Neural cell (in vitro differentiated cells): ENCODE measurements around the gene SAMD4A.

ENCODE experiments used
- CTCF ChIP-seq: fragments of 450-650 bp; IDR thresholded peaks from 2 replicates; pipeline ENCODE4 v1.5.1; 2014; ENCODE audit warnings: antibody characterized with exemption, mild to moderate bottlenecking, moderate library complexity; ENCODE audit not compliant: poor library complexity, severe bottlenecking
- EZH2 ChIP-seq: fragments of 200-600, 300-800 bp; shearing (Covaris generic), sonication (generic); IDR thresholded peaks from 2 replicates; pipeline ENCODE4 v1.6.1; 2014; ENCODE audit warnings: antibody characterized with exemption, low read length, borderline replicate concordance, mild to moderate bottlenecking; ENCODE audit not compliant: insufficient read depth, poor library complexity, severe bottlenecking
- MXI1 ChIP-seq: fragments of 450-650 bp; conservative IDR thresholded peaks from 2 replicates; pipeline ENCODE4 v1.6.1; 2014; ENCODE audit warnings: antibody characterized with exemption, mild to moderate bottlenecking; ENCODE audit not compliant: poor library complexity, severe bottlenecking
- SMC3 ChIP-seq: fragments of 450-650 bp; conservative IDR thresholded peaks from 2 replicates; pipeline ENCODE4 v1.6.1; 2014; ENCODE audit warnings: antibody characterized with exemption, mild to moderate bottlenecking, moderate library complexity; ENCODE audit not compliant: poor library complexity

DNA sequence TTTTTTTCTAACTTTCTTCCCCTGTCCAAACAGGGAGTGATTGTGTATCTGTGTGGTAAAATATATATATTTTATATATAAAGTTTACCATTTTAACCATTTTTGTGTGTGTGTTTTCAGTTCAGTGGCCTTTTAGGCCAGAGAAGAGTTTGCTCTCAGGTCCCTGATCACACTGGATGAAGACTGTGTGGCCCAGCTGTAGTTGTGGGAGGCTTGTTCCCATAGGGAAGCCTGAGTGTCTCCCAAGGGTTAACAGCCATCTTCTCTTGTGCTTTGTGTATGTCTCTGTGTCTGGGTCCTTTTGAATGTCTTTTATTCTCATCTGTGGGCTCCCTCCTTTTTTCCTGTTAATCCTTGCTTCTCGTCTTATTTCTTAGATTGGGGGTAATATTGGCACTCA lies 33.8 kb upstream of the SAMD4A start:
- TF ChIP-seq MXI1 (no peak), SMC3 (no peak), CTCF (no peak), EZH2 (no peak)
